ENCODE measurements around the gene SEMA4B.

DNA sequence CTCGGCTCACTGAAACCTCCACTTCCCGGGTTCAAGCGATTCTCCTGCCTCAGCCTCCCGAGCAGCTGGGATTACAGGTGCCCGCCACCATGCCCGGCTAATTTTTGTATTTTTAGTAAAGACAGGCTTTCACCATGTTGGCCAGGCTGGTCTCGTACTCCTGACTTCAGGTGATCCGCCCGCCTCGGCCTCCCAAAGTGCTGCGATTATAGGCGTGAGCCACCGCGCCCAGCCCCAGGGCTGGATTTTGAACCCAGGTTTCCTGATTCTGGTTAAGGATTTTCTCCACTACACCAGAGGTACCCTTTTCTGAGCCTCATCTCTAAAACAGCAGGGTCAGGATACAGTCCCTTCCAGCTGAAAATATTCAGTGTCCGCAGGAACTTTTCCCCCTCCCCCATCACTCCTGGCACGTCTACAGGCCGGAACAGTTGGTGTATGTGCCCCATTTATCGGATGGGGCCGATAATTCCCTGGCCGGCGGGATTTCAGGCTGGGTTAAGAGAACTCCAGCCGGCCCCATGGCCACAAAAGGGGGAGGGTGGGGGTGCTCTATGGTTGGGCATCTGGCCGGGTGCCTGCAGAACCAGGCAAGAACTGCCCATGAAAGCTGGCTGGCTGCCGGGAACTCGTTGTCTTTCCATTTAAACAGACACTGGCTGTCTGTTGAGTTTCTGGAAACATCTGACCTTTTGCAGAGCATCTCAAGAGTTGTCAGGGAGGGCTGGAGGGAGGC is 26.8 kb upstream of the SEMA4B start:
- TF ChIP-seq MEF2A (IDR thresholded peaks at IDR 0.05; ENCODE audit: insufficient read depth, low read depth, low read length), result no peak
- TF ChIP-seq, protein P1, sequence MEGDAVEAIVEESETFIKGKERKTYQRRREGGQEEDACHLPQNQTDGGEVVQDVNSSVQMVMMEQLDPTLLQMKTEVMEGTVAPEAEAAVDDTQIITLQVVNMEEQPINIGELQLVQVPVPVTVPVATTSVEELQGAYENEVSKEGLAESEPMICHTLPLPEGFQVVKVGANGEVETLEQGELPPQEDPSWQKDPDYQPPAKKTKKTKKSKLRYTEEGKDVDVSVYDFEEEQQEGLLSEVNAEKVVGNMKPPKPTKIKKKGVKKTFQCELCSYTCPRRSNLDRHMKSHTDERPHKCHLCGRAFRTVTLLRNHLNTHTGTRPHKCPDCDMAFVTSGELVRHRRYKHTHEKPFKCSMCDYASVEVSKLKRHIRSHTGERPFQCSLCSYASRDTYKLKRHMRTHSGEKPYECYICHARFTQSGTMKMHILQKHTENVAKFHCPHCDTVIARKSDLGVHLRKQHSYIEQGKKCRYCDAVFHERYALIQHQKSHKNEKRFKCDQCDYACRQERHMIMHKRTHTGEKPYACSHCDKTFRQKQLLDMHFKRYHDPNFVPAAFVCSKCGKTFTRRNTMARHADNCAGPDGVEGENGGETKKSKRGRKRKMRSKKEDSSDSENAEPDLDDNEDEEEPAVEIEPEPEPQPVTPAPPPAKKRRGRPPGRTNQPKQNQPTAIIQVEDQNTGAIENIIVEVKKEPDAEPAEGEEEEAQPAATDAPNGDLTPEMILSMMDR (IDR thresholded peaks at IDR 0.05 in 2 of 3, conservative IDR thresholded peaks at IDR 0.05 in 1 of 3; ENCODE audit: control insufficient read depth in 2 of 3, extremely low read depth in 1 of 3, insufficient read depth in 1 of 3, low read depth in 3 of 3, low read length in 3 of 3), result no peak
- no peak for TF ChIP-seq KAT2A (conservative IDR thresholded peaks at IDR 0.05; ENCODE audit: control insufficient read depth, low read depth, low read length)
- TF ChIP-seq HDGF (IDR thresholded peaks at IDR 0.05), result no peak
